Measurements from ENCODE around the gene CLEC3B. TPM values are rescaled to one million over a fixed set of nuclear protein-coding genes. Genes with fewer than 3 reads are reported as not detected.
"Not testable (repeated sequence)": the region's sequence is repeated elsewhere in the genome, so short reads cannot be mapped to it uniquely, and the experiment has no call there.

Gene CLEC3B
- total RNA-seq, 4 donors from 2014 or later, result 20.4 to 127 (median 77.6) TPM

DNA sequence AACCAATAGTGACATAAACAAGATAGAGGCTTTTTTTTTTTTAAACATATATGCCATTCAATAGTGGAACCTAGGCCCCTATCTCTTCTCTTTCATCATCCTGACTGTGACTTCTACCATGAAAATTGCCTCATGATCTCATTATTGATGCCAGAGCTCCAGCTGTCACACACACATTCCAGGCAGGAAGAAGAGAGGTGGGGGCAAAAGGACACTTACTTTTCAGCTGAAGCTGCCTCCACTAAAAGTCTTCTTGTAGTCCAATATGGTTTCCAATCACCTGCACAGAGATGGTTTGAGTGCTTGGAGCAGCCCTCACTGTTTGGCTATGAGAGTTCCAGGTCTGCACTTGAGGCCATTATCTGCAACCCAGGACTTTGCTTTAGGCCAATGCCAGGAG is 45.0 kb downstream of the CLEC3B start:
- Histone ChIP-seq H3K27ac (no peak overlapping the region), H3K9me3 (no peaks in the 10 kb centered on the region), H3K4me1 (no peaks in the 10 kb centered on the region), H3K27me3 (no peaks in the 10 kb centered on the region), H3K36me3 (no peaks in the 10 kb centered on the region), H3K4me3 (no peak overlapping the region)
- ATAC-seq, result no peak
- TF ChIP-seq EP300 (IDR thresholded peaks at IDR 0.05) (no peak), CTCF (IDR thresholded peaks at IDR 0.05) (no peak), POLR2A (IDR thresholded peaks at IDR 0.05) (no peak), POLR2AphosphoS5 (IDR thresholded peaks at IDR 0.05) (no peak)

- no peak overlapping the region for H3K27ac ChIP-seq
- 74 to 80% methylated on average over 3 to 11 of the region's 11 CpGs for WGBS, 2 donors (ENCODE audit: low coverage in 1 of 2)
- H3K4me3 ChIP-seq, result no peak overlapping the region
- no peaks in the 10 kb centered on the region for H3K36me3 ChIP-seq
- no peak for ATAC-seq
- no peaks in the 10 kb centered on the region for H3K27me3 ChIP-seq
- TF ChIP-seq POLR2AphosphoS5 (IDR thresholded peaks at IDR 0.05), result no peak
- TF ChIP-seq CTCF (IDR thresholded peaks at IDR 0.05), result no peak
- TF ChIP-seq EP300 (IDR thresholded peaks at IDR 0.05), result no peak
- no peak for TF ChIP-seq POLR2A (IDR thresholded peaks at IDR 0.05)
- no peaks in the 10 kb centered on the region for H3K4me1 ChIP-seq
- no peaks in the 10 kb centered on the region for H3K9me3 ChIP-seq
Measured at GRCh38 chr3:45075821-45076625, 49.9 kb downstream of the CLEC3B start.

- H3K4me3 ChIP-seq, H3K27me3 ChIP-seq, H3K27ac ChIP-seq, H3K36me3 ChIP-seq, H3K9me3 ChIP-seq, H3K4me1 ChIP-seq, ATAC-seq: not testable (repeated sequence)
- WGBS, 2 donors (ENCODE audit: low coverage in 1 of 2), result 88% methylated on average over 1 of the region's 1 CpG; no CpG with 5 or more reads in 1 of the 2 donors
Measured at GRCh38 chr3:45078256-45078655, 52.2 kb downstream of the CLEC3B start.

- WGBS, 2 donors (ENCODE audit: low coverage in 1 of 2), result 67 to 78% methylated on average over 3 of the region's 8 CpGs
- Histone ChIP-seq H3K36me3 (no peaks in the 10 kb centered on the region), H3K27ac (no peak overlapping the region), H3K9me3 (no peaks in the 10 kb centered on the region), H3K27me3 (no peaks in the 10 kb centered on the region), H3K4me3 (no peak overlapping the region), H3K4me1 (no peaks in the 10 kb centered on the region)
- ATAC-seq, result no peak
- TF ChIP-seq EP300 (IDR thresholded peaks at IDR 0.05) (no peak), POLR2AphosphoS5 (IDR thresholded peaks at IDR 0.05) (no peak), CTCF (IDR thresholded peaks at IDR 0.05) (no peak), POLR2A (IDR thresholded peaks at IDR 0.05) (no peak)
Measured at GRCh38 chr3:45078910-45079522, 52.9 kb downstream of the CLEC3B start.

- no CpG with 5 or more reads among the region's 1 CpG for WGBS, 2 donors (ENCODE audit: low coverage in 1 of 2)
Measured at GRCh38 chr3:45079715-45080114, 53.6 kb downstream of the CLEC3B start.

More at GRCh38 chr3:45079715-45080114, 53.6 kb downstream of the CLEC3B start:
- Histone ChIP-seq H3K4me1 (no peaks in the 10 kb centered on the region), H3K27me3 (no peaks in the 10 kb centered on the region), H3K9me3 (no peaks in the 10 kb centered on the region), H3K4me3 (no peak overlapping the region), H3K36me3 (no peaks in the 10 kb centered on the region), H3K27ac (no peak overlapping the region)
- no peak for TF ChIP-seq POLR2A (IDR thresholded peaks at IDR 0.05)
- TF ChIP-seq EP300 (IDR thresholded peaks at IDR 0.05), result no peak
- no peak for TF ChIP-seq CTCF (IDR thresholded peaks at IDR 0.05)
- no peak for TF ChIP-seq POLR2AphosphoS5 (IDR thresholded peaks at IDR 0.05)
- no peak for ATAC-seq
